Measurements from ENCODE around the gene C21orf58. TPM values are rescaled to one million over a fixed set of nuclear protein-coding genes. Genes with fewer than 3 reads are reported as not detected.

Gene C21orf58
- total RNA-seq, 2 donors from 2014 or later = 19.6 to 37.4 TPM

GRCh38 chr21:46264690-46265144, 59.0 kb downstream of the C21orf58 start:
- Mint-ChIP-seq H3K27me3 (ENCODE audit: insufficient read depth) (no peaks in the 10 kb centered on the region), H3K36me3 (ENCODE audit: low read depth) (peaks cover 80% of the 10 kb centered on the region), H3K9me3 (no peaks in the 10 kb centered on the region), H3K27ac (no peak overlapping the region), H3K4me1 (no peaks in the 10 kb centered on the region), H3K4me3 (no peak overlapping the region)
- no peaks in the 10 kb centered on the region for H3K27me3 ChIP-seq (ENCODE audit: control insufficient read depth, insufficient read depth, low read length, poor library complexity, severe bottlenecking)
- 97 to 99% methylated on average over 10 to 13 of the region's 13 CpGs for WGBS, 2 experiments (ENCODE audit: insufficient coverage in 1 of 2, insufficient read length in 1 of 2)
- no peak overlapping the region for H3K9ac ChIP-seq (ENCODE audit: extremely low read depth, low read length, poor library complexity, severe bottlenecking)
- no peak overlapping the region for H3K27ac ChIP-seq (ENCODE audit: low read depth, low read length)
- H3K4me1 ChIP-seq (ENCODE audit: control insufficient read depth, insufficient read depth, low read length) = no peaks in the 10 kb centered on the region
- H3K36me3 ChIP-seq (ENCODE audit: control insufficient read depth, insufficient read depth, low read length) = peaks cover 83% of the 10 kb centered on the region
- TF ChIP-seq CTCF (conservative IDR thresholded peaks at IDR 0.05) = no peak
- no peak overlapping the region for H3K4me3 ChIP-seq (ENCODE audit: low read length)
- no peaks in the 10 kb centered on the region for H3K9me3 ChIP-seq (ENCODE audit: control insufficient read depth, low read length)
- no peak for DNase-seq

- H3K36me3 Mint-ChIP-seq (ENCODE audit: low read depth) = peaks cover 77% of the 10 kb centered on the region
- WGBS, 2 experiments (ENCODE audit: insufficient coverage in 1 of 2, insufficient read length in 1 of 2) = 95 to 96% methylated on average over 17 to 22 of the region's 22 CpGs
- H3K27me3 Mint-ChIP-seq (ENCODE audit: insufficient read depth) = no peaks in the 10 kb centered on the region
Observed at GRCh38 chr21:46264046-46264689, 59.5 kb downstream of the C21orf58 start.

GRCh38 chr21:46256501-46256994, 67.1 kb downstream of the C21orf58 start:
- WGBS, 2 experiments (ENCODE audit: insufficient coverage in 1 of 2, insufficient read length in 1 of 2) = 94 to 97% methylated on average over 16 to 18 of the region's 18 CpGs
- Mint-ChIP-seq H3K36me3 (ENCODE audit: low read depth) (peaks cover 83% of the 10 kb centered on the region), H3K4me3 (no peak overlapping the region)

More at GRCh38 chr21:46264046-46264689, 59.5 kb downstream of the C21orf58 start:
- H3K27ac Mint-ChIP-seq = no peak overlapping the region
- H3K27ac ChIP-seq (ENCODE audit: low read depth, low read length) = no peak overlapping the region
- no peaks in the 10 kb centered on the region for H3K9me3 Mint-ChIP-seq
- H3K27me3 ChIP-seq (ENCODE audit: control insufficient read depth, insufficient read depth, low read length, poor library complexity, severe bottlenecking) = no peaks in the 10 kb centered on the region
- H3K9me3 ChIP-seq (ENCODE audit: control insufficient read depth, low read length) = no peaks in the 10 kb centered on the region
- H3K4me1 ChIP-seq (ENCODE audit: control insufficient read depth, insufficient read depth, low read length) = no peaks in the 10 kb centered on the region
- no peak overlapping the region for H3K9ac ChIP-seq (ENCODE audit: extremely low read depth, low read length, poor library complexity, severe bottlenecking)
- no peak overlapping the region for H3K4me3 Mint-ChIP-seq
- DNase-seq = no peak
- no peak for TF ChIP-seq CTCF (conservative IDR thresholded peaks at IDR 0.05)
- no peaks in the 10 kb centered on the region for H3K4me1 Mint-ChIP-seq
- peaks cover 78% of the 10 kb centered on the region for H3K36me3 ChIP-seq (ENCODE audit: control insufficient read depth, insufficient read depth, low read length)
- H3K4me3 ChIP-seq (ENCODE audit: low read length) = no peak overlapping the region

More at GRCh38 chr21:46256501-46256994, 67.1 kb downstream of the C21orf58 start:
- Mint-ChIP-seq H3K27me3 (ENCODE audit: insufficient read depth) (no peaks in the 10 kb centered on the region), H3K27ac (peak overlapping the region; percentile 44), H3K4me1 (no peaks in the 10 kb centered on the region), H3K9me3 (no peaks in the 10 kb centered on the region)
- no peak overlapping the region for H3K27ac ChIP-seq (ENCODE audit: low read depth, low read length)
- H3K9me3 ChIP-seq (ENCODE audit: control insufficient read depth, low read length) = no peaks in the 10 kb centered on the region
- H3K27me3 ChIP-seq (ENCODE audit: control insufficient read depth, insufficient read depth, low read length, poor library complexity, severe bottlenecking) = no peaks in the 10 kb centered on the region
- no peak overlapping the region for H3K9ac ChIP-seq (ENCODE audit: extremely low read depth, low read length, poor library complexity, severe bottlenecking)
- no peak overlapping the region for H3K4me3 ChIP-seq (ENCODE audit: low read length)
- no peak for DNase-seq
- peaks cover 87% of the 10 kb centered on the region for H3K36me3 ChIP-seq (ENCODE audit: control insufficient read depth, insufficient read depth, low read length)
- no peaks in the 10 kb centered on the region for H3K4me1 ChIP-seq (ENCODE audit: control insufficient read depth, insufficient read depth, low read length)
- no peak for TF ChIP-seq CTCF (conservative IDR thresholded peaks at IDR 0.05)

Data from endodermal cell (in vitro differentiated cells).